GM23248 (cell line): Measurements from ENCODE around the gene THY1. TPM values are rescaled to one million over a fixed set of nuclear protein-coding genes. Genes with fewer than 3 reads are reported as not detected.
"Not testable (repeated sequence)": the region's sequence is repeated elsewhere in the genome, so short reads cannot be mapped to it uniquely, and the experiment has no call there.

ENCODE experiments used
- DNase-seq: peaks from one replicate; pipeline ENCODE4 v3.0.0-alpha.2; 2015
- H2AFZ ChIP-seq: fragments of 200-600 bp; sonication (generic); 2 replicates; pipeline ENCODE4 v1.6.1; 2016; ENCODE audit warnings: antibody characterized with exemption
- H3F3A ChIP-seq: fragments of 200-600 bp; sonication (generic); 2 replicates; pipeline ENCODE4 v1.6.1; 2016; ENCODE audit warnings: mild to moderate bottlenecking, antibody characterized with exemption, mixed run types; ENCODE audit not compliant: insufficient read depth
- H3K27ac ChIP-seq: fragments of 200-600 bp; sonication (generic); 2 replicates; pipeline ENCODE4 v1.5.1; 2016; ENCODE audit warnings: mild to moderate bottlenecking
- H3K27me3 ChIP-seq: fragments of 200-600 bp; sonication (generic); replicated peaks from 2 replicates; pipeline ENCODE4 v1.6.1; 2016; ENCODE audit warnings: mild to moderate bottlenecking; ENCODE audit not compliant: insufficient read depth
- H3K36me3 ChIP-seq: fragments of 200-600 bp; sonication (generic); 2 replicates; pipeline ENCODE4 v1.6.1; 2016; ENCODE audit warnings: low read depth, mild to moderate bottlenecking
- H3K4me1 ChIP-seq: fragments of 200-600 bp; sonication (generic); 2 replicates; pipeline ENCODE4 v1.6.1; 2016; ENCODE audit warnings: mild to moderate bottlenecking; ENCODE audit not compliant: insufficient read depth
- H3K4me2 ChIP-seq: fragments of 200-600 bp; sonication (generic); one replicate; pipeline ENCODE4 v1.6.1; 2016; ENCODE audit warnings: mild to moderate bottlenecking; ENCODE audit not compliant: unreplicated experiment
- H3K4me3 ChIP-seq: fragments of 200-600 bp; sonication (generic); 2 replicates; pipeline ENCODE4 v1.5.1; 2016; ENCODE audit warnings: mild to moderate bottlenecking
- H3K79me2 ChIP-seq: fragments of 200-600 bp; sonication (generic); 2 replicates; pipeline ENCODE4 v1.6.1; 2016; ENCODE audit warnings: mild to moderate bottlenecking; ENCODE audit not compliant: insufficient read depth
- H3K9ac ChIP-seq: fragments of 200-600 bp; sonication (generic); 2 replicates; pipeline ENCODE4 v1.6.1; 2016; ENCODE audit warnings: mild to moderate bottlenecking
- H3K9me2 ChIP-seq: fragments of 200-600 bp; sonication (generic); 2 replicates; pipeline ENCODE4 v1.6.1; 2016; ENCODE audit warnings: mixed run types, mild to moderate bottlenecking, moderate library complexity; ENCODE audit not compliant: insufficient read depth
- H3K9me3 ChIP-seq: fragments of 200-600 bp; sonication (generic); one replicate; pipeline ENCODE4 v1.6.1; 2017; ENCODE audit warnings: low read depth
- H4K20me1 ChIP-seq: fragments of 200-600 bp; sonication (generic); 2 replicates; pipeline ENCODE4 v1.6.0; 2016; ENCODE audit not compliant: insufficient read depth
- EZH2 ChIP-seq: fragments of 200-600 bp; sonication (generic); IDR thresholded peaks from 2 replicates; pipeline ENCODE4 v1.6.1; 2018; ENCODE audit warnings: antibody characterized with exemption, mild to moderate bottlenecking; ENCODE audit not compliant: insufficient read depth, poor library complexity, severe bottlenecking
- EZH2phosphoT487 ChIP-seq: fragments of 200-600 bp; sonication (generic); IDR thresholded peaks from 2 replicates; pipeline ENCODE4 v1.6.1; 2018; ENCODE audit warnings: antibody characterized with exemption, moderate library complexity, mild to moderate bottlenecking, low read depth; ENCODE audit not compliant: insufficient read depth
- WGBS, 2 experiments: methylation state at CpG; one replicate each; pipeline ENCODE4 v1.1.6; 2015 to 2017; ENCODE audit warnings: low lambda C conversion rate in 2 of 2, low coverage in 1 of 2; ENCODE audit errors: missing lambda C conversion rate in 2 of 2; 5-methylcytosine and 5-hydroxymethylcytosine counted together
- in situ Hi-C: fragments of 300-500 bp; cut with MboI; formaldehyde crosslinking; loops from 2 replicates; pipeline ENCODE4 v1.15.0; 2020
- polyA plus RNA-seq: library from polyadenylated mRNA; unstranded; fragments of >200 nt; fragmentation: Nextera tagmentation; extraction: Ambion mirVana; gene quantifications from 2 replicates; pipeline ENCODE4 v1.2.1, GENCODE V29; 2016
- total RNA-seq: library from RNA; depleted of rRNA; stranded (reverse); fragments of >200 nt; shearing (Covaris generic); gene quantifications from 2 replicates; pipeline ENCODE4 v1.2.3, GENCODE V29; 2014

THY1 gene
- total and polyA plus RNA-seq, 2 experiments from 2014 or later = 1,640 to 1,694 TPM

GRCh38 chr11:119460582-119460981 is 37.6 kb upstream of the THY1 start:
- 3 to 6% methylated on average over 4 of the region's 4 CpGs for WGBS, 2 experiments
- H4K20me1 ChIP-seq = no peaks in the 10 kb centered on the region
- H2AFZ ChIP-seq = peak overlapping the region; percentile 77
- peak overlapping the region; percentile 80 for H3K27ac ChIP-seq
- H3K9me2 ChIP-seq = no peaks in the 10 kb centered on the region
- H3K36me3 ChIP-seq = no peaks in the 10 kb centered on the region
- peak overlapping the region; percentile 52 for H3K9ac ChIP-seq
- no peaks in the 10 kb centered on the region for H3K9me3 ChIP-seq
- H3K27me3 ChIP-seq = no peaks in the 10 kb centered on the region
- H3K4me3 ChIP-seq = 0 out of 2 replicates have a peak overlapping the region, but pooled peaks have one; percentile 10
- in situ Hi-C loops = no loop called here
- DNase-seq = peak; percentile 82
- H3K79me2 ChIP-seq = no peaks in the 10 kb centered on the region
- H3K4me1 ChIP-seq = peaks cover 21% of the 10 kb centered on the region
- no peak for TF ChIP-seq EZH2phosphoT487
- no peak for TF ChIP-seq EZH2
- peak overlapping the region; percentile 61 for H3K4me2 ChIP-seq
- peaks cover 9% of the 10 kb centered on the region for H3F3A ChIP-seq

GRCh38 chr11:119460097-119460496 is 37.1 kb upstream of the THY1 start:
- TF ChIP-seq EZH2phosphoT487 (no peak), EZH2 (no peak)
- Histone ChIP-seq H3K9ac (peak overlapping the region; percentile 52), H3K79me2 (no peaks in the 10 kb centered on the region), H3K4me3 (no peak overlapping the region), H3K27ac (peak overlapping the region; percentile 80), H4K20me1 (no peaks in the 10 kb centered on the region), H3F3A (peaks cover 9% of the 10 kb centered on the region), H3K4me2 (peak overlapping the region; percentile 61), H3K27me3 (no peaks in the 10 kb centered on the region), H2AFZ (peak overlapping the region; percentile 77), H3K4me1 (peaks cover 21% of the 10 kb centered on the region), H3K9me3 (no peaks in the 10 kb centered on the region), H3K36me3 (no peaks in the 10 kb centered on the region), H3K9me2 (no peaks in the 10 kb centered on the region)
- 74 to 79% methylated on average over 11 of the region's 11 CpGs for WGBS, 2 experiments
- in situ Hi-C loops = no loop called here
- no peak for DNase-seq

- no peak for DNase-seq
- 0 out of 2 replicates have a peak overlapping the region, but pooled peaks have one; percentile 80 for H3K27ac ChIP-seq
- in situ Hi-C loops = no loop called here
These were observed 36.5 kb upstream of the THY1 start for GRCh38 chr11:119459293-119459976.

GRCh38 chr11:119455708-119456107 is 32.7 kb upstream of the THY1 start:
- H3K4me3 ChIP-seq, in situ Hi-C loops, H3K9me3 ChIP-seq, H3K9ac ChIP-seq, H3F3A ChIP-seq, H3K4me2 ChIP-seq, H3K79me2 ChIP-seq, H3K36me3 ChIP-seq, H2AFZ ChIP-seq, H3K27me3 ChIP-seq, H3K9me2 ChIP-seq, DNase-seq, H3K27ac ChIP-seq, H4K20me1 ChIP-seq: not testable (repeated sequence)
- H3K4me1 ChIP-seq = peaks cover 11% of the 10 kb centered on the region
- 76 to 79% methylated on average over 6 of the region's 6 CpGs for WGBS, 2 experiments

More at GRCh38 chr11:119459293-119459976, 36.5 kb upstream of the THY1 start:
- H3K27me3 ChIP-seq = no peaks in the 10 kb centered on the region
- no peaks in the 10 kb centered on the region for H3K9me2 ChIP-seq
- H3K36me3 ChIP-seq = no peaks in the 10 kb centered on the region
- no peak overlapping the region for H3K9ac ChIP-seq
- no peak overlapping the region; the same call in 1 of the 2 replicates for H2AFZ ChIP-seq
- TF ChIP-seq EZH2phosphoT487 (no peak), EZH2 (no peak)
- H4K20me1 ChIP-seq = no peaks in the 10 kb centered on the region
- no peak overlapping the region for H3K4me3 ChIP-seq
- peaks cover 21% of the 10 kb centered on the region for H3K4me1 ChIP-seq
- no peak overlapping the region for H3K4me2 ChIP-seq
- H3F3A ChIP-seq = peaks cover 9% of the 10 kb centered on the region
- H3K79me2 ChIP-seq = no peaks in the 10 kb centered on the region
- 71 to 75% methylated on average over 8 of the region's 8 CpGs for WGBS, 2 experiments
- H3K9me3 ChIP-seq = no peaks in the 10 kb centered on the region

GRCh38 chr11:119455241-119455640 is 32.3 kb upstream of the THY1 start:
- H3K4me3 ChIP-seq, H3K36me3 ChIP-seq, H3K4me1 ChIP-seq, H4K20me1 ChIP-seq, H3K9me3 ChIP-seq, in situ Hi-C loops, H3K9ac ChIP-seq, H3K9me2 ChIP-seq, H3K4me2 ChIP-seq, H3K27ac ChIP-seq, H2AFZ ChIP-seq, DNase-seq, H3K27me3 ChIP-seq, H3F3A ChIP-seq, H3K79me2 ChIP-seq: not testable (repeated sequence)
- WGBS, 2 experiments = 32 to 39% methylated on average over 4 of the region's 4 CpGs
